ENCODE measurements around the gene MLLT1.

GRCh38 chr19:6216236-6216995 lies 63.4 kb downstream of the MLLT1 start:
- TF ChIP-seq GABPA (IDR thresholded peaks at IDR 0.05 in 1 of 2, conservative IDR thresholded peaks at IDR 0.05 in 1 of 2): no peak
- TF ChIP-seq CTCF (IDR thresholded peaks at IDR 0.05; ENCODE audit: low read depth, low read length, missing input control): no peak
- no peak for TF ChIP-seq FOXA1 (IDR thresholded peaks at IDR 0.05)
- no peak for TF ChIP-seq EGR1 (IDR thresholded peaks at IDR 0.05; ENCODE audit: low read depth in 2 of 2)
- no peak for TF ChIP-seq TAF1 (conservative IDR thresholded peaks at IDR 0.05)
- TF ChIP-seq REST (IDR thresholded peaks at IDR 0.05): no peak
